ENCODE measurements around the gene NCEH1.

Gene NCEH1

GRCh38 chr3:172615296-172615695 is 95.6 kb downstream of the NCEH1 start:
- DNase-seq (ENCODE audit: low spot score) (no peak), ATAC-seq (ENCODE audit: low read depth) (no peak)
- H3K36me3 ChIP-seq (ENCODE audit: low read depth) = no peaks in the 10 kb centered on the region
- TF ChIP-seq CTCF (IDR thresholded peaks at IDR 0.05; ENCODE audit: poor library complexity, severe bottlenecking) = no peak
- H3K4me3 ChIP-seq (ENCODE audit: severe bottlenecking) = no peak overlapping the region
- H3K27ac ChIP-seq (ENCODE audit: poor library complexity, severe bottlenecking) = no peak overlapping the region
- no peaks in the 10 kb centered on the region for H3K9me3 ChIP-seq (ENCODE audit: severe bottlenecking)
- no peaks in the 10 kb centered on the region for H3K27me3 ChIP-seq (ENCODE audit: insufficient read depth, poor library complexity, severe bottlenecking)
- no peaks in the 10 kb centered on the region for H3K4me1 ChIP-seq (ENCODE audit: insufficient read depth, poor library complexity, severe bottlenecking)

GRCh38 chr3:172614340-172615274 is 96.3 kb downstream of the NCEH1 start:
- no peaks in the 10 kb centered on the region for H3K36me3 ChIP-seq (ENCODE audit: low read depth)
- no peak for TF ChIP-seq CTCF (IDR thresholded peaks at IDR 0.05; ENCODE audit: poor library complexity, severe bottlenecking)

DNA sequence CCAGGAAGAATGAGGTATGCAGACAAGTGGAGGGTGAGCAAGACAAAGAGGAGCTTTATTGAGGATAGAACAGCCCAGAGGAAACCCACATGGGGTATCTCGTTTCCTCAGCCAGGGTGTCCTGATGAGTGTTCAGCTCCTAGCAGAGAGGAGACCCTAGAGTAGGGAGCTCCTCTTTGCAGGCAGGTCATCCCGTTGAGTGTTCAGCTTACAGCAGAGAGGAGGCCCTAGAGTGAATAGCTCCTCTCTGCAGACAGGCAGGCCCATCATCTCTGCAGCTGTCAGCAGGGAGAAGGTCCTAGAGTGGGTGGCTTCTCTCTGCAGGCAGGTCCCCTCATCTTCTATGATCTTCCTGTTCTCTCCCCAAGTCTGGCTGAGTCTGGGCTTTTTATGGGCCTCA is 97.0 kb downstream of the NCEH1 start:
- no peak for ATAC-seq (ENCODE audit: low read depth)
- Histone ChIP-seq H3K4me3 (ENCODE audit: severe bottlenecking) (no peak overlapping the region), H3K9me3 (ENCODE audit: severe bottlenecking) (no peaks in the 10 kb centered on the region), H3K36me3 (ENCODE audit: low read depth) (no peaks in the 10 kb centered on the region), H3K4me1 (ENCODE audit: insufficient read depth, poor library complexity, severe bottlenecking) (no peaks in the 10 kb centered on the region), H3K27ac (ENCODE audit: poor library complexity, severe bottlenecking) (no peak overlapping the region), H3K27me3 (ENCODE audit: insufficient read depth, poor library complexity, severe bottlenecking) (no peaks in the 10 kb centered on the region)
- TF ChIP-seq CTCF (IDR thresholded peaks at IDR 0.05; ENCODE audit: poor library complexity, severe bottlenecking) = no peak
- DNase-seq (ENCODE audit: low spot score) = no peak

More at GRCh38 chr3:172614340-172615274, 96.3 kb downstream of the NCEH1 start:
- no peak overlapping the region for H3K27ac ChIP-seq (ENCODE audit: poor library complexity, severe bottlenecking)
- DNase-seq (ENCODE audit: low spot score) = no peak
- no peak overlapping the region for H3K4me3 ChIP-seq (ENCODE audit: severe bottlenecking)
- no peaks in the 10 kb centered on the region for H3K27me3 ChIP-seq (ENCODE audit: insufficient read depth, poor library complexity, severe bottlenecking)
- no peaks in the 10 kb centered on the region for H3K9me3 ChIP-seq (ENCODE audit: severe bottlenecking)
- H3K4me1 ChIP-seq (ENCODE audit: insufficient read depth, poor library complexity, severe bottlenecking) = no peaks in the 10 kb centered on the region
- no peak for ATAC-seq (ENCODE audit: low read depth)

- no peaks in the 10 kb centered on the region for H3K9me3 ChIP-seq (ENCODE audit: severe bottlenecking)
- H3K27ac ChIP-seq (ENCODE audit: poor library complexity, severe bottlenecking) = no peak overlapping the region
- H3K27me3 ChIP-seq (ENCODE audit: insufficient read depth, poor library complexity, severe bottlenecking) = no peaks in the 10 kb centered on the region
- no peak for DNase-seq (ENCODE audit: low spot score)
- H3K4me1 ChIP-seq (ENCODE audit: insufficient read depth, poor library complexity, severe bottlenecking) = peaks cover 2% of the 10 kb centered on the region
- H3K4me3 ChIP-seq (ENCODE audit: severe bottlenecking) = no peak overlapping the region
- no peak for TF ChIP-seq CTCF (IDR thresholded peaks at IDR 0.05; ENCODE audit: poor library complexity, severe bottlenecking)
- no peak for ATAC-seq (ENCODE audit: low read depth)
- H3K36me3 ChIP-seq (ENCODE audit: low read depth) = no peaks in the 10 kb centered on the region
Measured at GRCh38 chr3:172612871-172613678, 97.8 kb downstream of the NCEH1 start.
